GM18517 (cell line): Measurements from ENCODE around the gene RGS12.

Source experiments
- ATAC-seq: cut with Tn5 transposase; IDR thresholded peaks from one replicate; pipeline ENCODE4 v1.9.1; 2021; ENCODE audit warnings: mild to moderate bottlenecking, moderate library complexity; ENCODE audit not compliant: unreplicated experiment

RGS12 gene

DNA sequence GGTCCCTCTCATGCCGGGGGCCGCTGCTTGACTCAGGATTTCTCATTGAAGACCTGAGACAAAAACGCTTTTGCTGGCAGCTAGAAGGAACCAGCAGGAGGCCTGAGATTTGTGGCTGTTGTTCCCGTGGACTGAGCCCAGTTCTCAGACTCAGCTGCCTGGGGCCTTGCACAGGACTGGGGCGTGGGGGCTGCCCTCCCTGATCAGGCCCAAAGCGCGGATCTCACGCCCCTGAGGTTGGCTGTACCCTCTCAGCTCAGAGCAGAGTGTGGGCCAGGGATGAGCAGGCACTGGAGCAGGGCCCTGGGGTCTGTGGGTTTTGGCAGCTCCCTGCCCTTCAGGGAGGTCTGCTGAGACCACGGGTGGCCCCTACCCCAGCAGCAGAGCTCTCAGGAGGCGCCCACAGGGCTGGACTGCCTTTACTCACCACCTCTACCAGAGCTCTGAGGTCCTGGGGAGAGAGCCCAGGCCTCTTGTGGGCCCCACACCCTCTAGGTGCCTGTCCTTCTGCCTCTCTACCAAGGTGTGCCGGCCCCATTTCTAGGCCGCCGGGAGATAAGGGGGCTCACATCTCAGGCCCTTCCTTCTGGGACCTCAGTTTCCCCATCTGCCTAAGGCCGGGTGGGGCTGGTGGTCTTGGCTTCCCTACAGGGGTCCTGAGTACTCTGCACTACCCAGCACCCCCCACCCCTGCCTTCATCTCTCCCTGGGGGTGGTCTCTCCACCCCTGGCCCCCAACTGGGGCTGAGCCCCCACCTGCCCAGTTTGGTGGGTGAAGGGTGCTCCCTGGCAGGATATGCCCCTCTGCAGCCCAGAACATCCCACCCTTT lies 38.3 kb upstream of the RGS12 start:
- ATAC-seq: no peak

GRCh38 chr4:3255611-3256186 lies 37.1 kb upstream of the RGS12 start:
- no peak for ATAC-seq

DNA sequence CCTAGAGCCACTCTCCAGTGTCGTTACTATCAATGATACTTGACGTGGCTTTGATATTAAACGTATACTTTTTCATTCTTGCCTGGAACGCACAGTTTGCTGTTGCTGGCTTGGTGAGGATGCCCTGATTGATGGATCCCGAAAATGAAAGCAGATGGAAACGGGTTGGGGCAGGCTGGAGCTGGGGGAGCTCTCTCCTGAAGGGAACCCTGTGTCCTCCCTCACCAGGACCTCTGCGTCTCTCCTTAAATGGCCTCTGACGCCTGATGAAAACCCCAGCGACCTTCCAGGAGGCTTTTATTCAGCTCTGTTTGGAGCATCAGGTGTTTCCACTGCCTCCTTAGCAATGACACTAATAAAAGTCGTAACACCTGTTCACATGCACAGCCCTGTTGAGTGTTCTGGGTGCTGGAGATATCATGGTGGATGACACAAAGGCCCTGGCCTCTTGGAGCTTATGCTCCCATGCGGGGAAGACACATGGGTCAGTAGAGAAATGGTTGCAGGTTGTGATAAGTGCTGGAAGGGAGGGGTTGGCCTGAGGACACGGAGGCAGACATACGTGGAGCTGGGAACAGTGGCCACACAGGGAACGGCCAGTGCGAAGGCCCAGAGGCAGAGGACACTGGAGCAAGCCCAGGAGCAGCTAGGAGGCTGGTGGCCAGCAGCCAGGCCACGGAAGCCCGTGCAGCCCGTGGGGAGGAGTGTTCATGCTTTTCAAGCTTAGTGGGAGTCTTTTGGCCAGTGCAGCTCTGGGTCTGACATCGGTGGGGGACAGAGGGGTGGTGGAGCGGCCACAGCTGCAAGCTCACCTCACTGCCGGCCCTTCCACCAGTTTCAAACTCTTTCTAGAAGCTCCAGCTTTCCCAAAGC lies 36.4 kb upstream of the RGS12 start:
- ATAC-seq: no peak

DNA sequence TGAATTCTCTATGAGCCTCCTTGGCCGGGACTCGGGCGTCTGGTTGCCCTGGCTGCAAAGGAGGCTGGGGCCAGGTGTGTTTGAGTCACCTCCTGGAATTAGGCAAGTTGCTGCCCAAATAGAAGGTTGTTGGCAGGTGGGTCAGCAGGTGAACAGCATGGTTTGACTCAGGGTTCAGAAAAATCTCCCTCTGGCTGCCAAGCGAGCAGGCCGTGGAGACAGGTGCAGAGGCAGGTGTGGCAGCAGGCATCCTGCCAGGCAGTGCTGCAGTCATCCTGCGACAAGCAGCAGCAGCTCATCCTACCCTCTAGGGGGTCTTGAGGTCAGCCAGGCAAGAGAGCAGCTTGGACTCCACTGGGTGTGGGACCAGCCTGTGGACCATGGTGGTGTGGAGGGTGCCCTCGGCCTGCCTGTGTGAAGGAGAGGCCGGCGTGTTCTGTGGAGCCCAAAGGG lies 35.7 kb upstream of the RGS12 start:
- ATAC-seq: no peak

GRCh38 chr4:3257556-3258482 lies 35.0 kb upstream of the RGS12 start:
- no peak for ATAC-seq

- no peak for ATAC-seq
Measured at GRCh38 chr4:3261411-3262207, 31.2 kb upstream of the RGS12 start.

GRCh38 chr4:3262208-3263052 lies 30.4 kb upstream of the RGS12 start:
- ATAC-seq: no peak

DNA sequence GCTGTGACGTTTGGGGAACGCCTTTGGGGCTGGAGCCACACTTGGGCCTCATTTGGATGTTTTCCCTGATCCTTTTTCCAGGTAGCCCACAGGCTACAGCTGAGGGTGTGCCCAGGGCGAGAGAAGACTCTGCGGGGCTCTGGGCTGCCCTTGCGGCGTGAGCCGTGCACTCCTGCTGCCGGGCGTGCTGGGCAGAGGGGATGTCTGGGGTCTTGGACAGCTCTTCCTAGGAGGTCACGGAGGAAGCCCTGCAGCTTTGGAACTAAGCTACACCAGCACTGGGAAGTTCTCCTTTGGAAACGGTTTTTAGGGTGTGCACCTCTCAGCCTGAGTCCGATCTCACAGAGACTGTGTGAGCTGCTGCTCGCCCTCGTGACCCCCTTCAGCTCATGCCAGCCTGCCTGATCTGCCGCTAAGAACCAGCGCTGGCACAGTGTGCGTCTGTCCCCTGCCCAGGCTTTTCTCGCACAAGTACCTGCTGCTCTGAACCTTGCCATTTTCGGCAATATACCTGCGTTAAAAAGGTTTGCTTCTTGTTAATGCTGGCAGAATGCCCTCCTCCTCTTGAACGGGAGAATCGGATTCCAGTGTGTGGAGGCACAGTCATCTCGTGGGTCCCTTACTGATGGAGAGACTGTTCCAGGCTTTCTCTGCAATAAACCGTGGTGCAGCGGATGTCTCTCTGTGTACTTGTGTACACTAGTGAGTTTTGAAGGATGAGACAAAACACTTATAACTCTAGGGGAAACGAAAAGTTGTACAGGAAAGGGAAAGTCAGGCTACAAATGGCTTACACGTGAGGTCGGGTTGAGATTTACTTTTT lies 29.6 kb upstream of the RGS12 start:
- no peak for ATAC-seq

DNA sequence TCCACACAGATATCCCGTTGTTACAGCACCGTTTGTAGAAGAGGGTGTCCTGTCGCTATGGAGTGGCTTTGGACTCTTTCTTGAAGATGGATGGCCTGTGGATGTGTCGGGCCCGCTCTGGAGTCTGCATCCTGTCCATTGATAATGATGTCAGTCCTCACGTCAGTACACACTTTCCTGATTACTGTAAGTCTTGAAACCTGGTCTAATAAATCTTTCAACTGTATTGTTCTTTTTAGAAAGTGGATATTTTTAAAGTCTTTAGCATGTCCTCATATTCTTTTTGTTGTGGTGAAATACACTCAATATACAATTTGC lies 29.0 kb upstream of the RGS12 start:
- ATAC-seq: no peak

DNA sequence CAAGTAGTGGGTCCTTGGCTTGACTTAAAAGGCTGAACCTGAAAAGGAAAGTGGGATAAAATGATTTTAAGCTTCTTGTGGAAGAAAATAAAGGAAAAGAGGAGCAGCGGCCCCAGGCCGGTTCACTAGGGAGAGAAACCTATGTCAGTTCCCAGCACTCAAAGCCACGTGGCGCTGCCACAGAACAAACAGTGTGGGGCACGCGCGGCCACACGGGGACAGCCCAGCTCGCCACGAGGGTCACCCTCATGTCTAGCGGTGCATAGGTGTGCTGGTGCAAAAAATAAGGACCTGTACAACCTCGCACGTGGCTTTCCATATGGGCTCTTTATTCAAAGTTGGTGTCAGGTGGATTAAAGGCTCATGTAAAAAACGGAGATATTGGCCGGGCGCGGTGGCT lies 26.7 kb upstream of the RGS12 start:
- ATAC-seq: no peak

GRCh38 chr4:3267576-3268394 lies 25.0 kb upstream of the RGS12 start:
- ATAC-seq: no peak

- ATAC-seq: no peak
Measured at GRCh38 chr4:3268395-3269104, 24.3 kb upstream of the RGS12 start.

DNA sequence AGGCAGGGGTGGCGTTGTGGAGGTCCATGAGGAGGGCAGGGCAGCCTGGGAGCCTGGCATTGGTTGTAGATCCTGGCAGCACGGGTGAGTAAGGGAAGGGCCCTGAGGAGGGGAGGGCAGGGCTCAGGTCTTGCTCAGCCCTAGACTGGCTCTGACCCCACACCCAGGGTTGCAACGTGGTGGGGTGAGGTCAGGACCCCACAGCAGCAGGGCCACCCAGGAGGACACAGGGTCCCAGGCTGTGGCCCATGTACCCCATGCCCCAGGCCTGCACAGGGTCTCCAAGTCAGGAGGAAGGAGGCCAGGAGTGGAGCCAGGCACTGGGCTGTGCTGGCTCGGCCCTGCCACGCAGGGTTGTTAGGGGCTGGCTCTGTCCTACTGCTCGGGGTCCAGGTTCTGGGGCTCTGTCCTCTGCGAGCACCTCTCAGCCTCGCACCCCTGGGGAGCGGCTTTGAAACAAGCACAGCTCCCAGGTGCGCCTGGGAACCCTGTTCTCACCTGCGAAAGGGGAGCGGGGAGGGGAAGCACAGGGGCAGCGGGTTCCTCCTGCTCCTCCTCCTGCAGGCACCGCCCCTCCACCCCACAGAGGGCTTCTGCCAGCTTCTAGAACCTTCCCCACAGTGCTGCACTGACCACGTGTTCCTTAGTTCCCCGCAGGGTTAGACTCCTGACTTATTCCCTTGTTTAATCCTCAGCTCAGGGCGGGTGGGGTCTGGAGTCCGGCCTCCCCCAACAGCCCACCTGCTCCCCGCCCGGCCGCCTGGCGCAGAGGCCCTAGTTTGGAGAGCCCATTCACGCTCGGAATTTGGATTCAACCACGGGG lies 23.5 kb upstream of the RGS12 start:
- ATAC-seq: no peak

DNA sequence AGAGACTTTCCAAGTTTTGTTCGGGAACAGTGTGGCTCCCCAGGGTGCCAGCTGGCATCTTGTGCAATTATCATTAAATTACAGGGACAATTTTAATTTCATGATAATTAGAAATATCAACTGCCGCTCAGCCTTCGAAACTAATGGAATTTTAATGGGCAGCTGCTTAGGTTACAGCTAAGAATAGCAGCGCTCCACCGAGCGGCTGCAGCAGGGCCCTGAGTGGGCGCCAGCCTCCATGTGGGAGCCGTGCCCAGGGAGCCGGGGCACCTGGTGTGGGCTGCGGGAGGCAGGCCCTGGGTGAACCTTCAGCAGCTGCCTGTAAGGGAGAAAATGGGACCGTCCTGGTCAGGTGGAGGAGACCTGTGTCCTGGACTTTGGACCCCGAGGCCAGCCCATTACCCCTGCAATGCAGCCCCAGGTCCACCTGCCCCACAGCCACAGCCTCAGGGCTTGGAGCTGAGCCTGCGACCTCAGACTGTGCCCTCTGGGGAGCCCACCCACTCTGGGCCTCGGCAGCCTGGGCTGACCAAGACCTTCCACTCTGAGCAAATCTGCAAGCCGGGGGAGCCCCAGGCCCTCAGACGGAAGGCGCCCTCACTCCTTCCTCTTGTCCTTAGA lies 22.7 kb upstream of the RGS12 start:
- ATAC-seq: no peak

- no peak for ATAC-seq
Measured at GRCh38 chr4:3271131-3271530, 21.7 kb upstream of the RGS12 start.
